Activated T-helper 1 cell treated with anti-CD3 and anti-CD28 coated beads, Interleukin-2, amount 50 U/mL, for 16 hours (primary cell): Measurements from ENCODE around the gene CACNB2.

Experiments
- DNase-seq, 2 donors: peaks; one replicate each; pipeline ENCODE4 v3.0.0-alpha.2; 2020; ENCODE audit warnings: low read depth in 1 of 2, low spot score in 1 of 2

The CACNB2 gene

GRCh38 chr10:18226336-18226735 lies 86.1 kb downstream of the CACNB2 start:
- DNase-seq, result no peak

DNA sequence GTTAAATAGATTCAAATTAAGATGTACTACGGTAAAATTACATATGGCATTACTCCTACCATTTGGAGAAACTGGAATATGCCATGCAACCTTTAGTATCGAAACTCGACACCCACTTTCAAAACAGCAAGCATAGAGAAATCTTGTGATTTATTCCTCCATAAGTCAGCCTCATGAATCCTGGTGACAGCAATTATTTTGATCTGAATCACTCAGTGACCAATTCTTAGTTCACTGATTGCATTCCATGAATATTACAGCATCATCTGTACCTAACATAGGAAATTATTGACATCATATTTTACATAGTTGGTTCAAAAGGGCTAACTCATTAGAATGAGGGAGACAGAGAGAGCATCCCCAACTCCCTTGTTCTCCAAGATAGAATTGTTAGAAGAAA lies 89.6 kb downstream of the CACNB2 start:
- no peak for DNase-seq

GRCh38 chr10:18230794-18231193 lies 90.6 kb downstream of the CACNB2 start:
- no peak for DNase-seq

- no peak for DNase-seq
Measured at GRCh38 chr10:18231480-18231879, 91.3 kb downstream of the CACNB2 start.

DNA sequence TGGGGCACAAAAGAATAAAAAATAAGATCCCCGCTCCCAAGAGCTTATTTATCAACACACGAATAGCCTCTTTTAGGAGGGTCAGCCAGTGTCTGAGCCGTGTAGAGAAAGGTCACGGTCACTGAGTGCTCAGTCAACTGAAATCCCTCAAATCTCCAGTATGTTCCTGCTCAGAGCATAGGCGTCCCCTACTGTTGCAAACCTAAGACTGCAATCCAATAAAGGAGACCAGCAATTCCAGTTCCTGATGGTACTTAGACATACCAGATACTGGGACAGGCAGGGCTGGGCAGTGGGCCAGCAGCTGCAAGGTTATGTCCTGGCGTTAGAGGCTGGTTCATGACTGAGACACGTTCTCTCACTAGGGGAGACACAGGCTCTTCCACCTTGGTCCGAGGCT lies 93.6 kb downstream of the CACNB2 start:
- no peak for DNase-seq

DNA sequence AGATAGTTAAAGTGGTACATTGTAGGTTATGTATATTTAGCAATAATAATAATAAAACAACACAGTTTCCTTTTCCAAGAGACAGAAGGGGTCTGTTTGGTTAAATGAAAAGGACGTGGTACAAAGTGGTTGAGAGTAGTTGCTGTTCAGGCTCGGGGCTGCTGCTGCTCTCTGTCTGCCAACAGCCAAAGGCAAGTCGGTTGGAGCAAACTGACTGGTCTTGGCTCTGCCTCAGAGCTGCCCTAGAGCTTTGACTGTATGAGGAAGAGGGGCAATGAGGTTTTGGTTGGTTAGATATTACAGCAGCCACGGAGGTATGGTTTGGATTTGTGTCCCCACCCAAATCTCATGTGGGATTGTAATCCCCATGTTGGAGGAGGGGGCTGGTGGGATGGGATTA lies 95.3 kb downstream of the CACNB2 start:
- DNase-seq, result no peak

DNA sequence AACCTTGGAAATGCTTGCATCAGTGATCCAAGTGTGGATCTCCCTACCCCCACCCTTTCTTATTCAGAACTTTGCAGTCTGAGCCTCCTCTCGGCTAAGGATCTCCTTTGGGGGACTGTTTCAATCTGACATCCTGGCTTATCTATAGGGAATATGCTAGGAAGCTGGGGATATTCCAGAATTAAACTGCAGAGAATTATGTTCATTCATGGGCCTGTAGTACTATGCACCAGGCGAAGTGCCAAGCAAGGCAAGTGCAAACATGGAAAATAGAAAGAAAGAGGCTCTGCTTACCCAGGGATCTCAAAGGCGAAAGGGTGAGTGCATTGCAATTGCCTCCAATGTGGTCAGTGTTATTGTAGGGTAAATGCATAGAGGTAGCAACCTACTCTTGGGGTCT lies 96.5 kb downstream of the CACNB2 start:
- DNase-seq, result no peak

DNA sequence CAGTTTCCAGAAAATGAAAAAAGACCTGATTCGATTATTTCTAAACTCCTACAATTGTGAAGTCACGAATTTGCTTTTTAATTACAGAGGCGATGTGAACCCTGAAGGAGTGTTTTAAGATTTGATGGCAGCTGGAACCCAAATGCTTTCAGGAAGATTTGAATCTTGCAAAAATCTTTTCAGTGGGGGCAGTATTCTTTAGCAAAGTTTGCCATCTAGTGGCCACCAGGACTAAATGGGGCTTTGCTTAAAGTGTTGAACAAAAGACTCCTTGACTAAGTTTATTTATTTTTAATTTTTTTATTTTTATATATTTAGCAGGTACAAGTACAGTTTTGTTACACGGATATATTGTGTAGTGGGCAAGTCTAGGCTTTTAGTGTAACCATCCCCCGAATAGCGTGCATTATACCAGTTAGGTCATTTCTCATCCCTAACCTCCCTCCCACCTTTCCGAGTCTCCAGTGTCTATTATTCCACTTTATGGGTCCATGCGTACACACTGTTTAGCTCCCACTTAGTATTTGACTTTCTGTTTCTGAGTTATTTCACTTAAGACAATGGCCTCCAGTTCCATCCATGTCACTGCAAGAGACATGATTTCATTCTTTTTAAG lies 98.8 kb downstream of the CACNB2 start:
- DNase-seq, result no peak

DNA sequence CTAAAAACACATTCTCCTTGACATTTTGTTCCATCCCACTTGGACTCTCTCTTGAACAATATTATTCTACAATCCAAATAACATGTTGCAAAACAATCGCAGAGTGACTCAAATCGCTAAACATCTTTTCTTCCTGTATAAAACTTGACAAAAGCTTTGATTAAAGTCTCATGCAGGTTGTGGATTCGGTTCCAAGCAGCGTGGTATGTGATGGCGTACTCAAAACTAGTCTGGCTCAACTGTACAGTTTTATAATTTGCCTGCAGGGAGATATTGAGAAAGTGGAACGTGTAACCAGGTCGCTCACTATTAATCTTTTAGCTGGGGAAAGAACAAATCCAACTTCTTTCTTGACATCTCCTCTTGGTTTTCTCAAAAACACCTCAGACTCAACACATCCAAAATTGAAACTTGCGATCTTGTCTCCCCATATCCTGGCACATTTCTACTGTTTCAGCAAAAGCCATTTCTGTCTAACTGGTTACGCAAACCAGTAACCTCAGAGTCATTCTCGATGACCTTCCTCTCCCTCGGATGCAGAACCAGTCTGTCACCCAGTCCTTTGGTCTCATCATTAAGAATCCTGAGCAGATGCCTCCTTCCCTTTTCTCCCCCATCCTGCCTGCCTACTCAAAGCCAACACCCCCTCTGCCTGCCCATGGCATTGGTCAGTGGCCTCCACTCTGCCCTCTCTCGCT lies 100.1 kb downstream of the CACNB2 start:
- DNase-seq, result no peak

GRCh38 chr10:18246967-18247366 lies 106.7 kb downstream of the CACNB2 start:
- no peak for DNase-seq

DNA sequence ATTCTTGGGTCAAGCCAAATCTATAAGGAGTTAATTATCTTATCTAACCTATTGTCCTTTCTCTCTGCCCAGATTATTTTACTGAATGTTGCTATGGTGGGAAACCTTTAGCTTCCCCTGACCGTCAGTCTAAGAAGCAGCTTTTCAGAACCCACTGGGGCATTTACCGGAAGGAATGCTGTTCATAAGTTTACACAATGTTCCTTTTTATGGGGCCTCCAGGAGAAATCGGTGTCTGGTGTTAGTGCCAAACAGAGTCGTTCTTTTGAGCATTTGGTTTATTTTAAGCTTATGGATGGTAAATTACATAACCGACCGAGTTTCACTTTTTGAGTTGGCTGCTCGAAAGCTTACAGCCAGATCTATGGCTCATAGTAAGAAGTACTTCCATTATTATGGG lies 111.9 kb downstream of the CACNB2 start:
- DNase-seq, result no peak

DNA sequence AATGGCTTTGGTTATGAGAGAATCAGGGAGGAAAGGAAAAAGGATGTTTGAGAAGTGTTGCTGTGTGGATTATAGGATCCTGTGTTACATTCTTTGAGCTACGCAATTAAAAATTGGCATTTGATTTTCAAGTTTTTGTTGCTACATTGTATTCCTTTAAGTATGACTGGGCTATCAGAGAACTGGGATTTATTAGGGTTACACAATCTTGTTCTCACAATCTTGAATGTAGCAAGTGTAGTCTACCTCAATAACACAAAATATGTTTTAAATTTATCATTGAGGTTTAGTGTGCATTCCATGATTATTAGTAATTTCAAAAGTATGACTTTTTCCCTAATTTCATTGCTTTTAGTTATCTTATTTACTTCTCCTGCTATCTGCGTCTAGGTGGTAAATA lies 113.9 kb downstream of the CACNB2 start:
- DNase-seq, result no peak

DNA sequence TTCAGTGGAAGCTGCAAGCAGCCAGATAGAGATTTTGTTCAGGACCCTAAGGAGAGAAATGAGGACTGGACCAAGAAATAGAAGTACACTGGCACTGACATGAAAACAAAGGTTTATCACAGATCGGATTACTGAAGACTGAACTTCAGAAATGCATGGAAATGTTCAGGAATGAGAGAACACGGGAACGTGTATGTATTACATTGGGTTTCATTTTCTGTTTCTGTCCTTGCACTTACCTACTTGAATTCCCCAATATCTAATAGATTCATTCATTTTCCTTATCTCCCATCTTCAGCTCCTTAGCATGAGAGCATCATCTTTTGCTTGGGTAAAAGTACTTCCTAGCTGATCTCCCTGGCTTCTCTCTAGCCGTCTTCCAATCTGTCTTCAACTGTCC lies 114.5 kb downstream of the CACNB2 start:
- no peak for DNase-seq

DNA sequence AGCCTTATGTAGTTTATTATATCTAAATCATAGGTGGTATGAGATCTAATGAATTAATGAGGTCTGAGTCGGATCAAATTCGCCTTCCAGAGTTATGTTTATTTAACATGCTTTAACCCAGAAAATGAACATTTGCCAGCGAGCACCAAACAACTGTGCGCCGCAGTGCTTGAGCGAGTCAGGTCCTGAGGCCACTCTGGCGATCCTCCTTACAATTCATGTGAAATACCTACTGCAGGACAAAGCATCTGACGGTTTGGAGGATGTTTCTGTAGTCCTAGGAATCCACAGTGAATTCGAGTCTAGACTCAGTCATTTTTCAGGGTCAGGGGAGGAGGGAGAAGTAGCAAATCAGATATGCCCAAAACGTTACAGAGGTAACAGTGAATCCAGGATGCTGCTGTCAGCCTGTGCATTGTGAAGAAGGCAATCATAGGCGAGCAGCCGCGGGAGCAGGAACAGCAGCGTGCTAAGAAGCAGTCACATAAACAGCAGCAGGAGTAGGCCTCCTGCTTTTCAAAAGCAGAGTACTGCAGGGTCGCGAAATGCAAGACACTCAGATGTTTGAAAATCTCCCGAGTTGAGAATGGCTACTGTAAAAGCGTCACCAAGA lies 120.2 kb downstream of the CACNB2 start:
- no peak for DNase-seq

- no peak for DNase-seq
Measured at GRCh38 chr10:18261063-18261610, 120.9 kb downstream of the CACNB2 start.

GRCh38 chr10:18261768-18262231 lies 121.6 kb downstream of the CACNB2 start:
- no peak for DNase-seq

- no peak for DNase-seq
Measured at GRCh38 chr10:18264466-18265050, 124.3 kb downstream of the CACNB2 start.

DNA sequence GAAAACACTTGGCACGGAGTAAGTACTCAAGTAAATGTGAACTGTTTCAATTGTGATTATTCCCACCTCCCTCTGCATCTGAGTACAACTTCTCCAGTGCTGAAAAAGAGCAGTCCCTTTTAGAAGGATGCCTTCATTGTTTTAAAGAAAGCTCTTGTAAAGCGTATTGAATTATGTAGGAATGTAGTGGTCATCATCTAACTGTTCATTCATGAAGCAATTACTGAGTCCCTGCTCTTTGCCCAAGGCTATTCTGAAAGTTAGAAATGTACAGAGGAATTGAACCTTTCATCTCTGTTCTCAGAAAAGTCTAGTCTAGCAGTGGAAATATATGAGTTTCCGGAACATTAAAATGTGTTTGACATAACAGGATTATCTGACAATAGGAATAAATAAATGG lies 127.8 kb downstream of the CACNB2 start:
- DNase-seq, result no peak

DNA sequence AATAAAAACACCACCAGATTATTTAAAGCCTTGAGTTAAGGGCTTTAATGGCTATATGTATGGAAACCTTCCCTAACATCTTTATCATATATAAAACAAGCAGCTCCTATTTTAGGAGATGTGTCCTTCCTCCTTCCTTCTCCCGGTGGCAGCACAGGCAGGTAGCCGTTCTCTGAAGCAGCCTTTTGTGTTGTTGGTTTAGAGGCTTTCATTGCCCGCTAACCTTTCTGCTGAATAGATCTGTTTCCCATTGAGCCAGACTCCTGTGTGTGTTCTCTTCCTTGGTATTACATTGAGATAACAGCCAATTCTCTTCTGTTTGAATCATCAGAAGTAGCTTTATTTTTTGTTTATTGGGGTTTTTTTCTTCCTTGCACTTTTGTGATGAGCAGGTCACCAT lies 131.3 kb downstream of the CACNB2 start:
- no peak for DNase-seq

DNA sequence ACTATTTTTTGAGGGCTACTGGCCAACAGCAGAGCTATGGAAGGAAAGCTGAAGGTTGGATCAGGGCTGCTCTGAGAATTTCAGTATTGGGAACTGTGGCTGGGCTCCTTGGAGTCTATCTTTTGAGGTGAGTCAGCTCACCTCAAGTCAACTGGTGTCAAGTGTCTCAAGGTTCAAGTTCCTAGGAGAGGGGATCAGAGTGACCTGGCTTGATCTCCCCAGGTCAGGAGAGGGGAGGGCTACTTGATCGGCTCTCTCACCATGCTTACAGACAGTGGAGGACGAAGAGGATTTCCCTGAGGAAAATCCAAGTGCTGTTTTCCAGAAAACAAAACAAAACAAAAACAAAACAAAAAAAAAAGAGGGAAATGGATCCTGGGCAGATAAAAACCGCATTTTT lies 132.8 kb downstream of the CACNB2 start:
- DNase-seq, result no peak

GRCh38 chr10:18278181-18278580 lies 138.0 kb downstream of the CACNB2 start:
- DNase-seq, result no peak

DNA sequence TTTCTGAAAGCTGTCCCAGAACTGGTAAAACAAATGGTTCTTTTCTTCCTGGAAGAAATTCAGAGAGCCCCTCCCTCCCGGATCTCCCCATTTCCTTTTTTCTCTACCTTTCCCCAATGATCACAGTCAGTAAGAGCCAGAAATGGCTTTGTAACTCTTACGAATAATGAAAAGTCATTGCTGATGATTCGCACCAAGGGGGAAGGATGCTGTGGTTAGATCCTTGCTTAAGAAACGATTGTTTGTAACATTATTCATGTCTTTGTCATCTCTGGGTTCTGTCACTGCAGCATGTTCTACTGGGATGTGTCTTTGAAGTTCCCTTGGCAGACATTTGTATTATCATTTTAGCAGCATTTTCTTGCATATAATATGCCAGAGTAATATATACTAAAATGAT lies 138.9 kb downstream of the CACNB2 start:
- no peak for DNase-seq
